Liver (tissue), 9 donors: Measurements from ENCODE around the gene NOS3. TPM values are rescaled to one million over a fixed set of nuclear protein-coding genes. Genes with fewer than 3 reads are reported as not detected.

Experiments used
- DNase-seq: peaks from one replicate; pipeline ENCODE4 v3.0.0-alpha.2; 2017; ENCODE audit warnings: low spot score
- H3K27ac ChIP-seq, 2 donors: one replicate each; pipeline ENCODE4 v1.7.0; 2013; ENCODE audit warnings: inconsistent platforms in 2 of 2, low read length in 2 of 2, control low read depth in 1 of 2, low read depth in 1 of 2, mild to moderate bottlenecking in 1 of 2
- H3K27me3 ChIP-seq, 4 donors: one replicate each; pipeline versions ENCODE4 v1.6.1 to v1.7.0; 2013; ENCODE audit warnings: low read length in 3 of 4, inconsistent platforms in 1 of 4, mild to moderate bottlenecking in 1 of 4, moderate library complexity in 1 of 4; ENCODE audit not compliant: control insufficient read depth in 4 of 4, insufficient read depth in 4 of 4
- H3K36me3 ChIP-seq, 4 donors: one replicate each; pipeline versions ENCODE4 v1.6.1 to v1.7.0; 2013; ENCODE audit warnings: low read length in 3 of 4, mild to moderate bottlenecking in 3 of 4, low read depth in 1 of 4, moderate library complexity in 1 of 4; ENCODE audit not compliant: control insufficient read depth in 4 of 4, insufficient read depth in 3 of 4
- H3K4me1 ChIP-seq, 4 donors: one replicate each; pipeline versions ENCODE4 v1.6.1 to v1.7.0; 2013; ENCODE audit warnings: low read length in 3 of 4, mild to moderate bottlenecking in 3 of 4, moderate library complexity in 1 of 4; ENCODE audit not compliant: control insufficient read depth in 4 of 4, insufficient read depth in 4 of 4
- H3K4me3 ChIP-seq, 3 donors: one replicate each; pipeline versions ENCODE4 v1.6.1 to v1.7.0; 2013; ENCODE audit warnings: low read length in 3 of 3, control low read depth in 1 of 3, low read depth in 1 of 3, mild to moderate bottlenecking in 1 of 3
- H3K9ac ChIP-seq, 2 donors: one replicate each; pipeline ENCODE4 v1.7.0; 2013; ENCODE audit warnings: low read length in 2 of 2, mild to moderate bottlenecking in 2 of 2, moderate library complexity in 2 of 2, control low read depth in 1 of 2, low read depth in 1 of 2
- H3K9me3 ChIP-seq, 4 donors: one replicate each; pipeline versions ENCODE4 v1.6.1 to v1.7.0; 2013; ENCODE audit warnings: low read length in 3 of 4; ENCODE audit not compliant: control insufficient read depth in 4 of 4
- ATF3 ChIP-seq: IDR thresholded peaks from 2 replicates; pipeline ENCODE4 v1.6.1; 2016; ENCODE audit warnings: antibody characterized with exemption
- EGR1 ChIP-seq, 2 donors: IDR thresholded peaks; 2 replicates each; pipeline ENCODE4 v1.6.1; 2016 to 2018; ENCODE audit warnings: antibody characterized with exemption in 2 of 2, low read depth in 2 of 2
- FOXA1 ChIP-seq: IDR thresholded peaks from 2 replicates; pipeline ENCODE4 v1.6.1; 2016; ENCODE audit warnings: antibody characterized with exemption
- HNF4A ChIP-seq, 2 donors: conservative IDR thresholded peaks; 2 replicates each; pipeline ENCODE4 v1.6.1; 2016; ENCODE audit warnings: antibody characterized with exemption in 2 of 2, mild to moderate bottlenecking in 2 of 2
- HNF4G ChIP-seq: IDR thresholded peaks from 2 replicates; pipeline ENCODE4 v1.6.1; 2016; ENCODE audit warnings: antibody characterized with exemption
- JUND ChIP-seq, 2 donors: IDR thresholded peaks; 2 replicates each; pipeline ENCODE4 v1.6.1; 2016; ENCODE audit warnings: antibody characterized with exemption in 2 of 2
- RAD21 ChIP-seq, 2 donors: IDR thresholded peaks; 2 replicates each; pipeline ENCODE4 v1.6.1; 2016; ENCODE audit warnings: antibody characterized with exemption in 2 of 2, mild to moderate bottlenecking in 2 of 2
- RXRA ChIP-seq, 2 donors: IDR thresholded peaks; 2 replicates each; pipeline ENCODE4 v1.6.1; 2017 to 2018; ENCODE audit warnings: antibody characterized with exemption in 2 of 2, mild to moderate bottlenecking in 1 of 2
- SP1 ChIP-seq: IDR thresholded peaks from 2 replicates; pipeline ENCODE4 v1.6.1; 2018; ENCODE audit warnings: antibody characterized with exemption, mild to moderate bottlenecking
- YY1 ChIP-seq: IDR thresholded peaks from 2 replicates; pipeline ENCODE4 v1.6.1; 2016; ENCODE audit warnings: antibody characterized with exemption, mild to moderate bottlenecking
- ZBTB33 ChIP-seq: IDR thresholded peaks from 2 replicates; pipeline ENCODE4 v1.6.1; 2016; ENCODE audit warnings: antibody characterized with exemption
- WGBS: extraction: QIAGEN DNeasy Blood & Tissue Kit; methylation state at CpG from one replicate; pipeline ENCODE4 v1.1.7; 2013; 5-methylcytosine and 5-hydroxymethylcytosine counted together
- polyA plus RNA-seq, 2 donors: library from polyadenylated mRNA; stranded (reverse) in 1 of 2; unstranded in 1 of 2; fragments of 200-250 nt in 1 of 2; fragments of >200 nt in 1 of 2; fragmentation: Nextera tagmentation in 1 of 2; extraction: Ambion mirVana in 1 of 2; gene quantifications; one replicate each; pipeline versions ENCODE4 v1.2.1 to v1.2.3, GENCODE V29; 2013 to 2015
- total RNA-seq, 2 donors: library from RNA; depleted of rRNA; stranded (reverse); fragments of >200 nt; gene quantifications; one replicate each; pipeline ENCODE4 v1.2.3, GENCODE V29; 2014
- TF ChIP-seq, protein P1 (sequence below): IDR thresholded peaks from 2 replicates; pipeline ENCODE4 v1.6.1; 2016; ENCODE audit warnings: antibody characterized with exemption
- TF ChIP-seq, protein P2 (sequence below): fragments of 150-350 bp; IDR thresholded peaks from 2 replicates; pipeline ENCODE4 v1.5.1; 2017; ENCODE audit warnings: improper control_type of control experiment, low read depth, low read length; ENCODE audit not compliant: missing input control
- TF ChIP-seq, protein P3 (sequence below): IDR thresholded peaks from 2 replicates; pipeline ENCODE4 v1.6.1; 2016; ENCODE audit warnings: antibody characterized with exemption, mild to moderate bottlenecking
- donor health status: healthy.
- donor health status: healthy.
- donor health status: healthy.
- donor health status: healthy.
- donor health status: healthy.

The NOS3 gene
- total and polyA plus RNA-seq, 4 donors = 1.6 to 6.1 (median 5.1) TPM

DNA sequence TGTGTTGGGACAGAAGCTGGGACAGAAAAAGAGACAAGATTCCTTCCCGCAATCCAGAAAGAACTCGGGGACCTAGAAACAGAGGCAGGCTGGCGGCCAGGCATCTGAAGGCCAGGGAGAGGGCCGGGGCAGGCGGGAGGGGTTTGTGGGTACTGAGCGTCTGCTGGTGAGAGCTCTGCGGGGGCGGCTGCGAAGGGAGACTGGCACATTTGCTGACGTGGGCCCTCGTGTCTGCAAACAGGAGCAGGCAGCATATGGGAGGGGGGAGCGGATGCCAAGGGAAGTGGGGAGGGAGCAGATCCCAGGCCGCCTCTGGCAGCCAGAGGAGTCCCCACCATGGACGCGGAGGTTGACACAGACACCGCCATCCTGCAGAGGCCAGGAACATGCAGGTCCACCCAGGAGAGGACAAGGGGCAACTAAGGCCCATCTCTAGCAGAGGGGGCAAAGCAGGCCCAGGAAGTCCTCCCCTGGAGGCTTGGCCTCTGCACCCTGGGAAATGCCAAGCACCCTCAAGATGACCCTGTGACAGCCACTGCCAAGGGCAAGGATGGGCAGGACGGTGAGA is 44.9 kb upstream of the NOS3 start:
- peaks cover 0 to 2% (median 0%) of the 10 kb centered on the region in 4 donors for H3K27me3 ChIP-seq
- no peak overlapping the region for H3K27ac ChIP-seq
- 75% methylated on average over 17 of the region's 17 CpGs for WGBS
- DNase-seq = peak; percentile 33
- H3K9me3 ChIP-seq = no peaks in the 10 kb centered on the region
- H3K36me3 ChIP-seq = no peaks in the 10 kb centered on the region
- no peak overlapping the region for H3K4me3 ChIP-seq
- no peak overlapping the region for H3K9ac ChIP-seq
- no peaks in the 10 kb centered on the region for H3K4me1 ChIP-seq
- TF ChIP-seq SP1 (no peak), HNF4A (conservative IDR thresholded peaks at IDR 0.05) (no peak), YY1 (no peak), JUND (IDR thresholded peaks at IDR 0.05) (no peak), ZBTB33 (no peak), RAD21 (IDR thresholded peaks at IDR 0.05) (no peak), FOXA1 (no peak), HNF4G (no peak), RXRA (IDR thresholded peaks at IDR 0.05) (no peak), EGR1 (IDR thresholded peaks at IDR 0.05; ENCODE audit: low read depth in 2 of 2) (no peak), ATF3 (no peak)
- TF ChIP-seq, protein P1, sequence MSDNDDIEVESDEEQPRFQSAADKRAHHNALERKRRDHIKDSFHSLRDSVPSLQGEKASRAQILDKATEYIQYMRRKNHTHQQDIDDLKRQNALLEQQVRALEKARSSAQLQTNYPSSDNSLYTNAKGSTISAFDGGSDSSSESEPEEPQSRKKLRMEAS = no peak
- TF ChIP-seq, protein P2, sequence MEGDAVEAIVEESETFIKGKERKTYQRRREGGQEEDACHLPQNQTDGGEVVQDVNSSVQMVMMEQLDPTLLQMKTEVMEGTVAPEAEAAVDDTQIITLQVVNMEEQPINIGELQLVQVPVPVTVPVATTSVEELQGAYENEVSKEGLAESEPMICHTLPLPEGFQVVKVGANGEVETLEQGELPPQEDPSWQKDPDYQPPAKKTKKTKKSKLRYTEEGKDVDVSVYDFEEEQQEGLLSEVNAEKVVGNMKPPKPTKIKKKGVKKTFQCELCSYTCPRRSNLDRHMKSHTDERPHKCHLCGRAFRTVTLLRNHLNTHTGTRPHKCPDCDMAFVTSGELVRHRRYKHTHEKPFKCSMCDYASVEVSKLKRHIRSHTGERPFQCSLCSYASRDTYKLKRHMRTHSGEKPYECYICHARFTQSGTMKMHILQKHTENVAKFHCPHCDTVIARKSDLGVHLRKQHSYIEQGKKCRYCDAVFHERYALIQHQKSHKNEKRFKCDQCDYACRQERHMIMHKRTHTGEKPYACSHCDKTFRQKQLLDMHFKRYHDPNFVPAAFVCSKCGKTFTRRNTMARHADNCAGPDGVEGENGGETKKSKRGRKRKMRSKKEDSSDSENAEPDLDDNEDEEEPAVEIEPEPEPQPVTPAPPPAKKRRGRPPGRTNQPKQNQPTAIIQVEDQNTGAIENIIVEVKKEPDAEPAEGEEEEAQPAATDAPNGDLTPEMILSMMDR = no peak
- TF ChIP-seq, protein P3, sequence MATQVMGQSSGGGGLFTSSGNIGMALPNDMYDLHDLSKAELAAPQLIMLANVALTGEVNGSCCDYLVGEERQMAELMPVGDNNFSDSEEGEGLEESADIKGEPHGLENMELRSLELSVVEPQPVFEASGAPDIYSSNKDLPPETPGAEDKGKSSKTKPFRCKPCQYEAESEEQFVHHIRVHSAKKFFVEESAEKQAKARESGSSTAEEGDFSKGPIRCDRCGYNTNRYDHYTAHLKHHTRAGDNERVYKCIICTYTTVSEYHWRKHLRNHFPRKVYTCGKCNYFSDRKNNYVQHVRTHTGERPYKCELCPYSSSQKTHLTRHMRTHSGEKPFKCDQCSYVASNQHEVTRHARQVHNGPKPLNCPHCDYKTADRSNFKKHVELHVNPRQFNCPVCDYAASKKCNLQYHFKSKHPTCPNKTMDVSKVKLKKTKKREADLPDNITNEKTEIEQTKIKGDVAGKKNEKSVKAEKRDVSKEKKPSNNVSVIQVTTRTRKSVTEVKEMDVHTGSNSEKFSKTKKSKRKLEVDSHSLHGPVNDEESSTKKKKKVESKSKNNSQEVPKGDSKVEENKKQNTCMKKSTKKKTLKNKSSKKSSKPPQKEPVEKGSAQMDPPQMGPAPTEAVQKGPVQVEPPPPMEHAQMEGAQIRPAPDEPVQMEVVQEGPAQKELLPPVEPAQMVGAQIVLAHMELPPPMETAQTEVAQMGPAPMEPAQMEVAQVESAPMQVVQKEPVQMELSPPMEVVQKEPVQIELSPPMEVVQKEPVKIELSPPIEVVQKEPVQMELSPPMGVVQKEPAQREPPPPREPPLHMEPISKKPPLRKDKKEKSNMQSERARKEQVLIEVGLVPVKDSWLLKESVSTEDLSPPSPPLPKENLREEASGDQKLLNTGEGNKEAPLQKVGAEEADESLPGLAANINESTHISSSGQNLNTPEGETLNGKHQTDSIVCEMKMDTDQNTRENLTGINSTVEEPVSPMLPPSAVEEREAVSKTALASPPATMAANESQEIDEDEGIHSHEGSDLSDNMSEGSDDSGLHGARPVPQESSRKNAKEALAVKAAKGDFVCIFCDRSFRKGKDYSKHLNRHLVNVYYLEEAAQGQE = no peak
